Hematopoietic multipotent progenitor cell treated with erythropoietin and hydrocortisone succinate and interleukin-3 and kit ligand, for 15 days (in vitro differentiated cells): Measurements from ENCODE around the gene TPGS1.

ENCODE experiments used
- DNase-seq: peaks from one replicate; pipeline ENCODE4 v3.0.0-alpha.2; 2015; ENCODE audit warnings: low spot score

Gene TPGS1

DNA sequence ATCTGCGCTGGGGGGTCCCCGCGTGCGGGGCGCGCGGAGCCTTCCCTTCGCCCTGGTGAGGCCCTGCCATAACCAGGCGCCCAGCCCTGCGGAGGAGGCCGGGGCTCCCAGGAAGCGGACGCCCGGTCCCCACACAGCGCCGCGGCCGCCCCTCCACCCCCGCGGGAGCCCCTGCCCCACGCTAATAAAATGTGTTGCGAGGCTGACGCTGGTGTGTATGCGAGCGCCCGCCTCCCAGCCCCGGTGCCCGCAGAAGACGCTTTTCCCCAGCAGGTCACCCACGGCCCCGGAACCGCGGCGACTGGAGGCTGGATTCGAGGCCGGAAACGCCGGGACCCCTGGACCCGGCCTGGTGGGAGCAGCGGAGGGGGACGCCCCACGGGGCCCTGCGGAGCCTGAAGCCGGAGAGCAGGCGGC lies 12.2 kb downstream of the TPGS1 start:
- DNase-seq = no peak

DNA sequence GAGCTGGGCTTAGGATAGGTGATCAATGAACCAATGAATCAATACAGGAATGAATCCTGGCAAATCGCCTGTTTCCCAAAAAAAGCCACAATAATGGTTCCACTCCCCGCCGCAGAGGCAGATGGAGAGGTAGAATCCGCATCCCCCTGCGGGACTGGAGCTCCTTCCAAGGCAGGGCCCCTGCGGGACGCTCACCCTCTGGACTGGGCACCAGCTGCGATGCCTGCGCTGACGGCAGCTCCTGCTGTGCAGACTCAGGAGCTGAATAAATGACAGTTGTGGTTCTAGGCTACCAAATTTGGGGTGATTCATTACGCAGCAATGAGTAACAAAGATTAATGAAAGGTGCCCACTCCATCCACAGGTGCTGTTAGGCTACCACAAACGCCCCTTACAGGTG lies 15.4 kb downstream of the TPGS1 start:
- DNase-seq = no peak

DNA sequence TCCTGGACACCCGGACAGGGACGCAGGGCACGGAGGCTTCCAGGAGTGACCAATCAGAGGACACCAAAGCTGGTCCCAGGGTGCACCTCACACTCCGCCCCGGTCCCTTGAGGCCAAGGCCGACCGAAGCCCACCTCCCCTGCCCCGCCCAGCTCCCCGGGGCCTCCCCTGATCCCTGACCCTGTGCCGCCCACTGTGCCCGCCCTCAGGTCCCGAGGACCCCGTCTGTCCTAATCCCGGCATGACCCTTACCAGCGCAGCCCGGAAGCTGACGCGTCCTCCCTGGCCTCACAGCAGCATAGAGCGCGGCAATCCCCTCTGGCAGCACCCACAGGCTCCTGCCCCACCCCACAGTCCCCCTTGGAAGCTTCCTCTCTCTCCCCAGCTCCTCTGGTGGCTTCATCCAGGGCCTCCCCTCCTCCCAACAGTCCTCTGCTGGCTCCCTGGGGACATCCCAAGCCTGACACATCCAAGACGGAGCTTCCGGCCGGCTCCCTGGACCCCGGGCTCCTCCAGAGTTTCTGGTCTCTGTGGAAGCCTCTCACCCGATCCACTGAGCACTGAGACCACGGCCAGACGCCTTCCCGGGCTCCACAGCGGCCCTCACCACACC lies 16.9 kb downstream of the TPGS1 start:
- DNase-seq = no peak

DNA sequence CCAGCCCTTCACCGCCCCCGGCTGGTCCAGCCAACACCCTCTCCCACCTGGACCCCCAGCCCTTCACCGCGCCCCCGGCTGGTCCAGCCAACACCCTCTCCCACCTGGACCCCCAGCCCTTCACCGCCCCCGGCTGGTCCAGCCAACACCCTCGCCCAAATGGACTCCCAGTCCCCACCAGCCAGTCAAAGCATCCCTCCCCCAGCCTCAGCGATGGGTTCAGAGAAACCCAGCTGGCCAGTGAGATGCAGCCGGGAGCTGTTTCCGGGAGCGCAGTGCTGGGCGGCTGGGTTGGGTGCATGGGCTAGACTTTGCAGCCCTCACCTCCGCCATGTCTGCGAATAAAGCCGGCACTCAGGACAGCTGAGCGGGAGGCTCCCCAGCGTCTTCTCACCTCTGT lies 17.7 kb downstream of the TPGS1 start:
- DNase-seq = no peak

DNA sequence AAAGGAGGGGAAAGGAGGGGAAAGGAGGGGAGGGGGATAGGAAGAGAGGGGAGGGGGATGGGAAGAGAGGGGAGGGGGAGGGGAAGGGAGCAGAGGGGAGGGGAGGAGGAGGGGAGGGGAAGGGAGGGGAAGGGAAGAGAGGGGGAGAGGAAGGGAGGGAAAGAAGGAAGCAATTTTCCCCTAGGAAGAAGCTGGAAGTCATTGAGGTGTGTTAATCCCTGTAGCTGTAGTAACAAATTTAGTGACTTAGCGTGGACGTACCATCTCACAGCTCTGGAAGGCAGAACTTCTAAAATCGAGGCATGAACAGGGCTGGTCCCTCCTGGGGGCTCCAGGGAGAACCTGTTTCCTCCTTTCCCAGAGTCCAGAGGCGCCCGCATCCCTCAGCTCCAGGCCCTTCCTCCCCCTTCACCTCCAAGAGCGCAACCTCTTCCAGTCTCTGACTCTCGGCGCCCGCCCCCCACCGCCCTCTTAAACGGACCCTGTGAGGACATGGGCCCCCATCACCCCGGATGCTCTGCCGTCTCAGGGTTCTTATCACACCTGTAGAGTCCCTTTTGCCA lies 18.6 kb downstream of the TPGS1 start:
- no peak for DNase-seq

DNA sequence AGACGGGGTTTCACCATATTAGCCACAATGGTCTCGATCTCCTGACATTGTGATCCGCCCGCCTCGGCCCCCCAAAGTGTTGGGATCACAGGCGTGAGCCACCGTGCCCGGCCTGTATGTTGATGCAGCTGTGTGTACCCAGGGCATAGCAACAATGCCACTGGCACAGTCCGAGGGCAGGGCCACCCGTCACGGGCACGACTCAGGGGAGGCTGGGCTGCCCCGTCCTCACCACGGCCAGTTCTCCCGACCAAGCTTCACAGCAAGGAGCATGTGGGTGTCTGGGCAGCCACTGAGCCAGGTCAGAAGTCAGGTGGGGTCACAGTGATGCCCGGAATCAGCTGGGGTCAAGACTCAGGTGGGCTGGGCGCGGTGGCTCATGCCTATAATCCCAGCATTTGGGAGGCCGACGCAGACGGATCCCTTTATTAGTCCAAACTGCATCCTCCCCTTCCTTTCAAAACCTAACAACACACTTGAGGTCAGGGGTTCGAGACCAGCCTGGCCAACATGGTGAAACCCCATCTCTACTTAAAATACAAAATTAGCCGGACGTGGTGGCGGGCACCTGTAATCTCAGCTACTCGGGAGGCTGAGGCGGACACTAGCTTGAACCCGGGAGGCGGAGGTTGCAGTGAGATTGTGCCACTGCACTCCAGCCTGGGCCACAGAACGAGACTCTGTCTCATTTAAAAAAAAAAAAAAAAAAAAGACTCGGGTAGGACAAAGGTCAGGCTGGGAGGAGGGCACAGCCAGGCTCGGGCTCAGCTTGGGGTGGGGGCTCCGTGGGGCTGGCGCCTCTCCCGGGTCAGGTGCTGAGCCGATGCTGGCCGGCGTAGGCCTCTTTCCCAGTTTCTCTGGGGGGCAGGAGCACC lies 23.1 kb downstream of the TPGS1 start:
- no peak for DNase-seq

DNA sequence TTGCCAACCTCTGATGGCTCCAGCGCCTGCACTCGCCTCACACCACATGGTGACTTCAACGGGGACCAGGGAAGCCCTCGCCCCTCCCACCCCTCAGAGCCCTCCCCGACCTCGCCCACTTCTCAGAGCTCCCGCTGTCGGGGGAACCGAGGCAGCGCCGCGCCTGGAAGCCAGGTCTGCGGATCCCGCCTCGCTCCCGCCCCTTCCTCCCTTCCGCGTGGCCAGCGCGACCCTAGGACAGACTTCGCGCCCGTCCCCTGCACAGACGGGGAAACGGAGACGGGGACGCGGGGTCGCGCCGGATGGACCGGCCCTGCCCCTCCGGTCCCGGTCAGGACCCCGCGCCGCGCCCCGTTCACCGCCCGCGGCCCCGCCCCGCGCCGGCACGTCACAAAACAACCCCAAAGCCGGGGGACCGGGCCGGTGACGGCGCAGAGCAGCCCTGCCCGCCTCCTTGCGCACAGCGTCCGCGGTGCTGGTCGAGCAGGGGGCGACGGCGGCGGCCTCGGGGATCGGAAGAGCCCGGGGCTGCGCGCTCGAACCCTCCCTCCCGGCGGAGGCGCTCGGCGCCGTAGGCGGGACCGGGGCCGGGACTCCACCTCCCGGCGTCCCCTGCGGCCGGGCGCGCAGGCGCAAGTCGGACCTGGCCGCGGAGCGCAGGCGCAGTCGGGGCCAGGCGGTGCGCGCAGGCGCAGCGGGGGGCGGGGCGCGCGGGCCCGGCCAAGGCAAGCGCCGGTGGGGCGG lies 23.9 kb downstream of the TPGS1 start:
- peak; percentile 92 for DNase-seq

DNA sequence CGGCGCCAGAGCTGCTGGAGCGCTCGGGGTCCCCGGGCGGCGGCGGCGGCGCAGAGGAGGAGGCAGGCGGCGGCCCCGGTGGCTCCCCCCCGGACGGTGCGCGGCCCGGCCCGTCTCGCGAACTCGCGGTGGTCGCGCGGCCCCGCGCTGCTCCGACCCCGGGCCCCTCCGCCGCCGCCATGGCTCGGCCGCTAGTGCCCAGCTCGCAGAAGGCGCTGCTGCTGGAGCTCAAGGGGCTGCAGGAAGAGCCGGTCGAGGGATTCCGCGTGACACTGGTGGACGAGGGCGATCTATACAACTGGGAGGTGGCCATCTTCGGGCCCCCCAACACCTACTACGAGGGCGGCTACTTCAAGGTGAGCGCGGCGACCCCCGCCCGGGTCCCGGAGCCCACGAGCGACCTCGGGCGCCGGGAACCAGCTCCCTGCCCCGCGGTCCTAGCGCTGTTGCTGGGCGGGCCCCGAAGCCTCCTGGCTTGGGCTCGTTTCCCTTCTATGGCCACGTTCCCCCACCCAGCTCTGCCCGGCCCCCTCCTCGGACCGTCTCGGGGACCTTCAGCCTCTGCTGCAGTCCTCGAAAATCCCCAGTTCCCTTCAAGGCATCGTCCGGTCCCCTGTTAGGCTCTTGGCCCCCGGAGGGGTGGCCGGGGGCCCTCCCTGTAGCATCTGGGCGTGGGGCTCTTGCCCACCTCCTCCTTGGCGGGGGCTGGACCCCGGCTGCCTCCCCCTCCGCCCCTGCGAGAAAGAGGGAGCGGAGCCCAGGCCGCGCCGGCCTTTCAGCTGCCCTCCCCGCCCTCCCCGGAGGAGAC lies 24.7 kb downstream of the TPGS1 start, which contains the start of gene CDC34:
CDC34 (plus strand) TSS at position 8 of the 808 bp plus-strand sequence; CDS start at position 180, 172 bp downstream.
- DNase-seq = no peak

DNA sequence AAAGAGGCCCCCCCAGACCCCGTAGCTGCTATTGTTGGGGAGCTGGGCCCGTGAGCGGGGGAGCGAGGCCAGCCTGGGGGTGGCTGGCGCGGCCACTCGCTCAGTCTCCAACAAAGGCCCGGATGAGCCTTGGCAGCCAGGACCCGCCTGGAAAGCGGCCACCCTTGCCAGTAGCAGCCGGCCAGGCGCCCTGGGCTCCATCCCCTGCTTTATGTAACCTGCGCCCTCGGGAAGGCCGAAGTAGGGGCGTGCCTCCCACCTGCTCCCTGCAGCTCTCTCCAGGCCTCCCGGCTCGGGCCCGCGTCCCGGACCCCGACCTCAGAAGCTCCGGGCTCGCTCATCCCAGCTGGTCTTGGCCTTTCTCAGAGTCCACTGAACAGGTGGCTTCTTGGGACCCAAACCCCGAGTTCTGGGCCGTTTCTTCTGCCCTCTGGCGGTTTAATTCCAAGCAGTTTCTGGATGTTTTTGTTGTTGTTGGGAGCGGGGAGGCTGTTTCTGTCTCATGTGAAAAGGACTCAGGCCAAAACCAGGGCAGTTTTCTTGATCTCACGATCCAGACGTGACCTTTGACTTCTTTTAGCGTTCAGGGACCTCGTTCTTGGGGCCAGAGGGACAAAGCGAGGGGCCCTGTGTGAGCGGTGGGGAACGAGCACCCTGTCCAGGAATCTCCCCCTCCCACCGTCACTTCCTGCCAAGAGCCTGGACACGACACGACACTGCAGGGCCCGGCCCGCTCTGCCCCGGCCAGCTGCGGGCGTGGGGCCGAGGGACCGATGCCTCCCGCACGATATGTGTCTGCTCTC lies 25.5 kb downstream of the TPGS1 start:
- peak; percentile 79 for DNase-seq

DNA sequence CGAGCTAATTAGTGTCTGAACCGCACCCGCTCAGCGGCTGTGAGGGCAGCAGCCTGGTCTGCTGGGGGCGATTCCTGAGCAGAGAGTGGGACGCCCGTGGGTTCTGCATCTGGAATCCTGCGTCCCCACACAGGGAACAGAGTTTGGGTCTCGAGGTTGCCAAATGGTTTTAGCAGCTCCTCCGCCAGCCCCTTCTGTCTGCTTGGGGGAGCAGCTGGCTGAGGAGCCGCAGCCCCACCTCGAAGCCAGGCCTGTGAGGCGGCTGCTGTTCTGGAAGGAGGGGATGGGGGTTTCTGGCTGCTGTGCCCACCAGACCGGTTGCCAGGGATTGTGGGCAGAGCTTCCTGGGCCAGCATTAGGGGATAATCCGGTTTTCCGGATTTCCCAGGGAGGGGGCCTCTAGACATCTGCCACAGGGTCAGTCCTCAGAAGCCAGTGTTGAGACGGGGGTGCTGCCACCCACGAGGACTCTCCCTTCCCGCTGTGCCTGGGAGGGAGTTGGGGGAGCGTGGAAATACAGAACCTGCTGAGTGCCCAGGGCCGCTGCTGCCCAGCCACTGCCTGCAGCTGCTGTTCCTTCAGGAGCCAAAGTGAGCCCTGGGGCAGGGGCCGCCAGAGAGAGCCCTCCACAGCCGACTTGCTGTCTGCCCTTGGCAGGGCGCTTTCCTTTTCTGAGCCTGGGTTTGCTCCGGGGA lies 26.2 kb downstream of the TPGS1 start:
- no peak for DNase-seq

DNA sequence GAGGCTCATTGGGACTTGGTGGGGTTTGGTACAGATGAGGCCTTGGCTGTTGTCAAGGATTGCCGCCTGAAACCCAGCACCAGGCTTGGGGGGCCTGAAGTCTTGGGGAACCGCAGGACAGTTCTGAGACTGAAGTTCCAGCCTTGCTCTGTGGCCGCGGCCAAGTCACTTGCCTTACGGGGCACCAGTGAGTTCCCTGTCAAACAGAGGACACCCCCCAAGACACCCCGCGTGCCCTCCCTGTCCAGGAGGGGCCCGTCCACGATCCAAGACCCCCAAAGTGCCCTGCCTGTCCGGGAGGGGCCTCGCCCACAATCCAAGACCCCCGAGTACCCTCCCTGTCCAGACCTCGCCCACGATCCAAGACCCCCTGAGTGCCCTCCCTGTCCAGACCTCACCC lies 26.8 kb downstream of the TPGS1 start:
- no peak for DNase-seq

DNA sequence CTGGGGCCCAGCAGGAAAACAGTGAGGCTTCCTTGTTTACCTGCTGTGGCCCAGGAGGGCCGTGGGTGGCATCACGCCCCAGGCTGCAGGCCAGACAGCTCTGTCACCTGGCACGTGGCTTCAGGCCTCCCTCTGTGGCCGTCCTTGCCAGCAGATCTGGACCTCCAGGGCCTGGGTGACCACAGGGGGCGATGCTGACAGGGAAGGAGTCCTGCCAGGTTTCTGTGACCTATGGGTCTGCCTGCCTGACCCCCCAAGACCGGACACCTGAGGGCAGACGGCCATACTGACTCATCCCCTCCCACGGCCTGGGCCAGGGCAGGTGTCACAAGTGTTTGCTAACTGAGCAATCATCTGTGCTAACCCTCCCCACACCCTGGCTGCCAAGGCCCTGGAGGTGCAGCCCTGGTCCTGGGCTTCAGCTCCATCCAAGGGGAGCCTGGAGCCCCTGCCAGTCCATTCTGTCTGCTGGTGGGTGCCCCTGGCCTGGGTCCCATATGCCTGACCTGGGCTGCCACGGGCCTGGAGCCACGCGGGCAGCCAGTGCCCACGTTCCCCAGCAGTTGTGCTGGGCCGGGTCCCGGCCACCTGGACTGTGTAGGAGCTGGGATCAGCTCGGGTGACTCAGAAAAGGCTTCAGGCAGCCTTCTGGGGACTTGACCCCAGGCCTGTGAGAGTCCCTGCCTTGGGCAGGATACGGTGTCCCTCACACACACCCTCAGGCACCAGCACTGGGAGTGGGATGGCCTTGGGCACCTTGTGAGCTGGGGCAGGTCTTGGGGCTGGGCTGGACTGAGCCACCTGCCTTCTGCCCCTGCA lies 27.9 kb downstream of the TPGS1 start:
- no peak for DNase-seq

DNA sequence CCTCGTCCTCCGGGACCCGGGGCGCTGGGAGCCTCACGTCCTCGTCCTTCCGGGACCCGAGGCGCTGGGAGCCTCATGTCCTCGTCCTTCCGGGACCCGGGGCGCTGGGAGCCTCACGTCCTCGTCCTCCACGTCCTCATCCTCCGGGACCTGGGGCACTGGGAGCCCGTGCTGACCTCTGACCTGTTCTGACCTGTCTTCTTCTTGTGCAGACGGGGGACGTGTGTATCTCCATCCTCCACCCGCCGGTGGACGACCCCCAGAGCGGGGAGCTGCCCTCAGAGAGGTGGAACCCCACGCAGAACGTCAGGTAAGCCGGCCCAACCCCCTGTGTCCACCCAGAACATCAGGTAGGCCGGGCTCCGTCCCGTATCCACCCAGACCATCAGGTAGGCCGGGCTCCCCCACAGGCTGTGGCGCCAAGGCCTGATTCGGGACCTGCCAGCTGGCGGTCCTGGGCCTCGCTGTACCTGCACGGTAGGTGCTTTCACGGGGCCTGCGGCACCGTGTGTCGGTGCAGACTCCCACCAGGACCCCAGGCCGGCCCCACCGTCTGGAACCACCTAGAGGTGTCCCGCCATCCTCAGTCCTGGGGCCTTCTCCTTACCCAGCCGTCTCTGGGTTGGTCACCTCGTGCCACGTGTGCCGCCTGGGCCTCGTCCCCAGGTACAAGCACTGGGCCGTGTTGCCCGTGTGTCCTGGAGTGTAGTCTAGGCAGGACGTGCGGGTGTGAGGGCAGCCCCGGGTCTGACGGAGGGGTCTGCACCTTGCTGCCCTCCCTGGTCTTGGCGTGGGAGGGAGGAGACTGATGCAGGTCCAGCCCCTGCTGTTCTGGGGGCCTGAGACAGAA lies 29.0 kb downstream of the TPGS1 start:
- no peak for DNase-seq

DNA sequence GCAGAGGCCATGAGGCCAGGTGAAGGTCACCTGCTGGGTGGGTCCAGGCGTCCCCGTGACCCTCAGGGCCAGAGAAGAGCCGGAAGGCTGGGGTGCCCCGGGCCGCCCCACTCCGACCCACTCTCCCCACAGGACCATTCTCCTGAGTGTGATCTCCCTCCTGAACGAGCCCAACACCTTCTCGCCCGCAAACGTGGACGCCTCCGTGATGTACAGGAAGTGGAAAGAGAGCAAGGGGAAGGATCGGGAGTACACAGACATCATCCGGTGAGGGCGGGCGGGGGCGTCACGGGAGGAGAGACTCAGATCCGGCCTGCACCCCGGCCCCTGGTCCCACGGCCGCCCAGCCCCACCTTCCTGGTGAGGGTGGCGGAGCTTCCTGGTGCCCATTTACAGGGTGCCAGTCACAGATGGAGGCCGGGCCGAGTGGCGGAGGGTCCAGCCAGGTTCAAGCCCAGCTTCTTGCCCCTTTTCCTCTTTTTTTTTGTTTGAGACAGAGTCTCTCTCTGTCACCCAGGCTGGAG lies 29.6 kb downstream of the TPGS1 start:
- no peak for DNase-seq

DNA sequence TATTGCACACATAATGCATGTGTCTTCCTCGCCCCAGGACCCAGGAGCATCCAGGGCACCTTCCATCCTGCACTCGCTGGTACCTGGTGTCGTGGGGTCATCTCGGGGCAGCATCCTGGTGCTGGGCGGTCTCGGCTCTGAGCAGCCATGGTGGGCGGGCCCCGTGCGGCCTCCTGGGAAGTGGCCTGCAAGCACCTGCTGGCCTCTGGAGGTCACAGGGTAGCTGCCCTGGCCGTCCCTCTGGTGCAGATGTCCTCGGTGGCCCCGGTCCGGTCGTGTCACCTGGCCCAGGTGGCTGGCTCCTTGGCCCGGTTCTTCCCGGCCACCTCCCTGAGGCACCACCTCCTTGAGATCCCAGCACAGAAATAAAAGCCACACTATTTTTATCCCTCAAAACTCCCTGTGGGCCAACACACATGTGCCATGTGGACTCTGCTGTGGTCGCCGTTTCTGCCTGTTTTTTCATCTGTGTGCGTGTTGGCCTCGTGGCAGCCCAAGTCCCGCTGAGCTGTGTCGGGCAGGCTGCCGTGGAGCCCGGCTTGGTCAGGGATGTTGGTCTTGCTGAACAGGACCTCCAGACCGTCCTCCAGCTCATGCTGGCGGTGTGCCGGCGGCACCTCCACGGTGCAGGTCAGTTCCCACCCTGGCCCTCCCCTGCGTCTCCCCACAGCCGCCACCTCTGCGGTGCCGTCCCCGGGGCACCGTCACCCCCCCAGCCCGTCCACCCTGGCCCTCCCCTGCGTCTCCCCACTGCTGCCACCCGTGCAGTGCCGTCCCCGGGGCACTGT lies 31.5 kb downstream of the TPGS1 start:
- no peak for DNase-seq

DNA sequence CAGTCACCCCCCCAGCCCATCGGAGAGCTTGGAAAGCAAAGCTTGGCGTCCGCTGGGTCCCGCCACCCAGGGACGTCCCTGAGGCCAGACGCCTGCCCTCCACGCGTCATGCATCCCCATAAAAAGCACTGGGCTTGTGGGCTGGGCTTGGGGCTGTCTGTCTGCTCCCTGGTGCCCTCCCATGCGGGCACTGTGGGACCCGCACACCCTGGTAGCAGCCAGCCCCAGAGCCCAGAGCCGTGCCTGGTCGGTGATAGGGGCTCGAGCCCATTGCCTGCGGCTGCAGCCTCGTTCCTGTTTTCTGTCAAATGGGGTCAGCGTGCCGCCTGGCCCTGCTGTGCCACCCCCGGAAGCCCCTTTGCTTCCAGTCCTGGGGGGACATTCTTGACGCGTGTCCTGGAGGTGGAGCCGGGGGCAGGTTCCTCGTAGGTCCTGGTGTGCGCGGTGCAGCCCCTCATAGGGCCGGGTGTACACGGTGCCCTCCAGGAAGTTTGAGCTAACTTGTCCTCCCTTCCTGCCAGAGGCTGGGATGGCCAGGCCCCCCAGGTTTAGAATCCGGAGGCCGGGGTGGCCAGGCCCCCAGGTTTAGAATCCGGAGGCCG lies 32.2 kb downstream of the TPGS1 start:
- no peak for DNase-seq
